T-helper 1 cell treated with Interleukin-12 subunit alpha and Interleukin-12 subunit beta and Interleukin-4 antibody, amounts not matched to agents 30 μg/mL and 1 μg/mL, for 36 hours (primary cell): ENCODE results near the gene PIK3R1.

ENCODE experiments used
- H3K27ac Mint-ChIP-seq: one replicate; pipeline ENCODE4 v1.8.0; 2021; ENCODE audit warnings: mild to moderate bottlenecking, mixed read lengths
- H3K27me3 Mint-ChIP-seq: one replicate; pipeline ENCODE4 v1.8.0; 2021; ENCODE audit warnings: low read depth, mixed read lengths
- H3K36me3 Mint-ChIP-seq: one replicate; pipeline ENCODE4 v1.8.0; 2021; ENCODE audit warnings: low read depth, mixed read lengths
- H3K4me1 Mint-ChIP-seq: one replicate; pipeline ENCODE4 v1.8.0; 2021; ENCODE audit warnings: low read depth, mixed read lengths
- H3K4me3 Mint-ChIP-seq: one replicate; pipeline ENCODE4 v1.8.0; 2021; ENCODE audit warnings: mild to moderate bottlenecking, moderate library complexity, mixed read lengths
- H3K9me3 Mint-ChIP-seq: one replicate; pipeline ENCODE4 v1.8.0; 2021; ENCODE audit warnings: mixed read lengths

Gene PIK3R1

DNA sequence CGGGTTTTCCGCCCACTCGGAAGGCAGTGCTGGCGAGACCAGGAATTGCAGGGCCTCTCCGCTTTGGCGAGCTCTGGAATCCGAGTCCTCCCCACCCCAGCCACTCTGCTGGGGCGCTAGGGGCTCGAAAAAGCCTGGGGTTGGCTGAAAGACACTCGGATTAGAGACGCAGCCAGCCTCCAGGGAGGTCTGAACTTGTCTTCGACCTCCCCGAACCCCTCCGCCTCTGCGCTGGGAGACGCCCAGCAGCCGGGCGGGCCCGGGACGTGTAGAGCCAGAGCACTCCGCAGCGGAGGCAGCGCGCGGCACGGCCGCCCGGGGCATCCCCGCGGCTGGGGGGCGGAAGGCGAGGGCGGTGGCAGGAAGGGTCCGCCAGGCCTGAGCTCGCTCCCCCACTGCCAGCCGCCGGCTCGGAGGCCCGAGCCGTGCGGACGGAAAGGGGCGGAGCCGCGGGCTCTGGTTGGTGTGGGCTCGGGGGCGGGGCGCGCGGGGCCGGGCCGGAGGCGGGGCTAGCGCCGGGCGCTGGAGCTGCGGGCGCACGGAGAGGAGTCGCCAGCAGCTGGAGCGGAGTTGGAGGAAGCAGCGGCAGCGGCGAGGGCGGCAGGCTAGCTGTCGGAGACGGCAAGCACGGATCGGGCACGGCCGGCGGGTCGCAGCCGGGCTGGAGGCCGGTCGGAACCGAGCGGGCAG, at the start of gene PIK3R1:
Gene PIK3R1 (plus strand): TSS at position 549 of the 690 bp plus-strand sequence. CDS start 10,920 bp downstream, outside the sequence.
- Mint-ChIP-seq H3K27me3 (peaks cover 4% of the 10 kb centered on the region), H3K27ac (peak within 1 kb of the TSS; percentile 92), H3K4me3 (peak within 1 kb of the TSS; percentile 94), H3K4me1 (peaks cover 34% of the 10 kb centered on the region), H3K9me3 (peaks cover 18% of the 10 kb centered on the region), H3K36me3 (peaks cover 15% of the 10 kb centered on the region)

DNA sequence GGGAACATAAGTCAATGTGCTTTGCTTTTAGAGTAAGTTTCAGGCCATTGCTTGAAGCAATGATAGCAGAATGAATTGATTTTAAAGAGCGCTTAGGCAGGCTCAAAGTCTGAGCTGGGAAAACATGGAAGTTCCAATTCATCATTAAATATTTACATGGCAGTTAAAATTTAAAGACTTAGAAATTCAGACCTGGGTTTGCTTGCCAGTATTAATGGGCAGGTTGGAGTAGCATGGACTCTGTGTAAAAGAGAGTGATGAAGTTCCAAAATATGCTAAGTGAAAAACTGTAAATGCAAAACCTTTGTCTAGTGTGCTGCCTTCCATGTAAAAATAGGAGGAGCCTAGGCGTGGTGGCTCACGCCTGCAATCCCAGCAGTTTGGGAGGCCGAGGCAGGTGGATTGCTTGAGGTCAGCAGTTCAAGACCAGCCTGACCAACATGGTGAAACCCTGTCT, 48.3 kb upstream of the PIK3R1 start:
- H3K27ac Mint-ChIP-seq: no peak overlapping the region
- no peaks in the 10 kb centered on the region for H3K27me3 Mint-ChIP-seq
- no peaks in the 10 kb centered on the region for H3K36me3 Mint-ChIP-seq
- no peak overlapping the region for H3K4me3 Mint-ChIP-seq
- H3K4me1 Mint-ChIP-seq: no peaks in the 10 kb centered on the region
- H3K9me3 Mint-ChIP-seq: no peaks in the 10 kb centered on the region

- Mint-ChIP-seq H3K4me1 (no peaks in the 10 kb centered on the region), H3K27me3 (no peaks in the 10 kb centered on the region), H3K4me3 (no peak overlapping the region), H3K36me3 (no peaks in the 10 kb centered on the region), H3K9me3 (no peaks in the 10 kb centered on the region), H3K27ac (no peak overlapping the region)
Measured at GRCh38 chr5:68169903-68170302, 45.7 kb upstream of the PIK3R1 start.

GRCh38 chr5:68170826-68171558, 44.6 kb upstream of the PIK3R1 start:
- Mint-ChIP-seq H3K27ac (no peak overlapping the region), H3K27me3 (no peaks in the 10 kb centered on the region), H3K36me3 (no peaks in the 10 kb centered on the region), H3K4me1 (no peaks in the 10 kb centered on the region), H3K9me3 (no peaks in the 10 kb centered on the region), H3K4me3 (no peak overlapping the region)

GRCh38 chr5:68172314-68172713, 43.2 kb upstream of the PIK3R1 start:
- H3K4me3 Mint-ChIP-seq: no peak overlapping the region
- no peak overlapping the region for H3K27ac Mint-ChIP-seq
- no peaks in the 10 kb centered on the region for H3K27me3 Mint-ChIP-seq
- H3K9me3 Mint-ChIP-seq: no peaks in the 10 kb centered on the region
- no peaks in the 10 kb centered on the region for H3K4me1 Mint-ChIP-seq
- no peaks in the 10 kb centered on the region for H3K36me3 Mint-ChIP-seq

GRCh38 chr5:68173007-68173406, 42.5 kb upstream of the PIK3R1 start:
- H3K4me1 Mint-ChIP-seq: no peaks in the 10 kb centered on the region
- no peaks in the 10 kb centered on the region for H3K36me3 Mint-ChIP-seq
- no peaks in the 10 kb centered on the region for H3K9me3 Mint-ChIP-seq
- no peak overlapping the region for H3K4me3 Mint-ChIP-seq
- H3K27me3 Mint-ChIP-seq: no peaks in the 10 kb centered on the region
- no peak overlapping the region for H3K27ac Mint-ChIP-seq

- H3K27me3 Mint-ChIP-seq: no peaks in the 10 kb centered on the region
- H3K4me1 Mint-ChIP-seq: no peaks in the 10 kb centered on the region
- H3K4me3 Mint-ChIP-seq: no peak overlapping the region
- no peaks in the 10 kb centered on the region for H3K9me3 Mint-ChIP-seq
- no peak overlapping the region for H3K27ac Mint-ChIP-seq
- H3K36me3 Mint-ChIP-seq: no peaks in the 10 kb centered on the region
Measured at GRCh38 chr5:68176253-68176652, 39.3 kb upstream of the PIK3R1 start.

GRCh38 chr5:68176802-68177479, 38.6 kb upstream of the PIK3R1 start:
- H3K27ac Mint-ChIP-seq: no peak overlapping the region
- no peaks in the 10 kb centered on the region for H3K27me3 Mint-ChIP-seq
- no peaks in the 10 kb centered on the region for H3K36me3 Mint-ChIP-seq
- H3K9me3 Mint-ChIP-seq: no peaks in the 10 kb centered on the region
- no peaks in the 10 kb centered on the region for H3K4me1 Mint-ChIP-seq
- no peak overlapping the region for H3K4me3 Mint-ChIP-seq

GRCh38 chr5:68177676-68178075, 37.9 kb upstream of the PIK3R1 start:
- no peaks in the 10 kb centered on the region for H3K9me3 Mint-ChIP-seq
- H3K27ac Mint-ChIP-seq: no peak overlapping the region
- H3K4me1 Mint-ChIP-seq: no peaks in the 10 kb centered on the region
- H3K36me3 Mint-ChIP-seq: no peaks in the 10 kb centered on the region
- no peaks in the 10 kb centered on the region for H3K27me3 Mint-ChIP-seq
- no peak overlapping the region for H3K4me3 Mint-ChIP-seq

DNA sequence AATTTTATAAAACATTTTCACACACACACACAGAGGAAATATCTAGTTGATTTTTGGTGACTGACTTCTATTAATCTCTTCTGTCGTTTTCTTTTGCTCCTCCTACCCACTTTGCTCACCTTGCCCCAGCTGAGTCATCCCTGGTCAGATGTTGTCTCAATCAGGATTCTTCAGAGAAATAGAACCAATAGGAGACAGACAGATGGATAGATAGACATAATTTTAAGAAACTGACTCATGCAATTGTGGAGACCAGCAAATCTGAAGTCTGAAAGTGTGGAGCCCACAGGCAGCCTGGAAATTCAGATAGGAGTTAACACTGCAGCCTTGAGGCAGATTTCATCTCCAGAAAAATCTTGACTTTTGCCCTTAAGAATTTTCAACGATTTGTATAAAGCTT, 37.0 kb upstream of the PIK3R1 start:
- H3K27ac Mint-ChIP-seq: no peak overlapping the region
- no peak overlapping the region for H3K4me3 Mint-ChIP-seq
- no peaks in the 10 kb centered on the region for H3K27me3 Mint-ChIP-seq
- H3K9me3 Mint-ChIP-seq: no peaks in the 10 kb centered on the region
- H3K4me1 Mint-ChIP-seq: no peaks in the 10 kb centered on the region
- no peaks in the 10 kb centered on the region for H3K36me3 Mint-ChIP-seq

- no peaks in the 10 kb centered on the region for H3K27me3 Mint-ChIP-seq
- H3K27ac Mint-ChIP-seq: no peak overlapping the region
- no peaks in the 10 kb centered on the region for H3K36me3 Mint-ChIP-seq
- H3K4me1 Mint-ChIP-seq: no peaks in the 10 kb centered on the region
- no peak overlapping the region for H3K4me3 Mint-ChIP-seq
- H3K9me3 Mint-ChIP-seq: no peaks in the 10 kb centered on the region
Measured at GRCh38 chr5:68180121-68181038, 35.2 kb upstream of the PIK3R1 start.

DNA sequence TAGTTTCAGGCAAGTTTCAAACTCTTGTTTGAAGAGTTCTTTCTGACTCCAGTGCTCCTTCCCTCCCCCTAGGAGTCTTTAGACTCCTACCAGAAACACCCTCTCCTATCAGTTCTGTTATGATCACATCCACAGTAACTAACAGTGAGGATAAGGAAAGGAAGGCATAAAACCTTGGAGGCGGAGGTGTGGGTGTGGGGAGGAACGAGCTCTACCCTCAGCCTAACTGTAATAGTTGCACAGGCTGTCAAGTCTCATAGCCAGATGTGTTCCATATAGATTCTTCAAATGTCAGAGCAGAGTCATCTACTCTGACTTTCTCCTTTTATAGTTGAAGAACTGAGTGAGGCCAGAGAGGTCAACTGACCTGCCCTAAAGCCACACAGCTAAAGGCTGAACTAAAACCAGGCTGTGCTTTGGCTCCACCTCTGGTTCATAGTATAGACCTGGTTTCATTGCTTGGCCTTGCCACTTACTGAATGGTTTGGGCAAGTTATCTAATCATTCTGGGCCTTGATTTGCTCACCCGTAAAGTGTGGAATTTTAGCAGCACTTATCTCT, 34.4 kb upstream of the PIK3R1 start:
- no peak overlapping the region for H3K4me3 Mint-ChIP-seq
- H3K9me3 Mint-ChIP-seq: no peaks in the 10 kb centered on the region
- H3K27ac Mint-ChIP-seq: no peak overlapping the region
- no peaks in the 10 kb centered on the region for H3K4me1 Mint-ChIP-seq
- H3K36me3 Mint-ChIP-seq: no peaks in the 10 kb centered on the region
- H3K27me3 Mint-ChIP-seq: no peaks in the 10 kb centered on the region

DNA sequence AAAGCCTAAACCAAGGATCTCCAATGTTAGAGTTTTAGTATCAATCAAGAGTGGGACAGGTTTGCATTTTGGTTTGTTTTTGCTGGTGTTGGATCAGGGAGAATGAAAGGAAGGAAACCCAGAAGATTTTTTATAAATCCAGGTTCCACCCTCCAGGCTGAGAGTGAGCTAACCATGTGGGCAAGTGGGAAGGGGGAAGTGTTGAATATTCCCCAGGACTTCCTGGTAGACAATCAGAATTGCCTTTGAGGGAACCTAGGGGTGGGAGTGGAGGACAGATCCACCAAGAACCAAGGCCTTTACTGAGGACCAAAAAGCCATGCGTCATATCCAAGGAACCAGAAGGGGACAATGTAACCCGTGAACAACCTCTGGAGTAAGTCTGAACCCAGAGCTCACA, 33.5 kb upstream of the PIK3R1 start:
- Mint-ChIP-seq H3K27ac (no peak overlapping the region), H3K4me1 (no peaks in the 10 kb centered on the region), H3K27me3 (no peaks in the 10 kb centered on the region), H3K4me3 (no peak overlapping the region), H3K36me3 (no peaks in the 10 kb centered on the region), H3K9me3 (no peaks in the 10 kb centered on the region)

DNA sequence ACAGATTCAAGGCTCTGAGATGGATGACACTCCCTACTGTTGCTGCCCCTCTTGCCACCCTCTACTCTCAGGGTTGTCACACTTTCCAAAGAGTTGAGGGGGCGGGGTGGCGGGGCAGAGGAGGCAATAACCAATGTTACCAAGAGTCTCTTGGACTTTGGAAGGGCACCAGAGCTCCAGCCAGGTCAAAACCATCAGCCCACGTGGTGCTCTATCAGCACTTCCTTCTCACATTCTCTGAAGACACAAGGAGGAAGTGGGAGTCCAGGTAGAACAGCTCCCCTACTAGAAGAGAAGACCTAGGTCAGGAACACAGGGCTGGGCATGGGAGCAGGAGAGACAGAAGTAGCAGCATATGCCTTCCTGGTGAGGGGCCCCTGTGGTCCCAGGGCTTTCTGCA, 33.0 kb upstream of the PIK3R1 start:
- Mint-ChIP-seq H3K4me3 (no peak overlapping the region), H3K27me3 (no peaks in the 10 kb centered on the region), H3K36me3 (no peaks in the 10 kb centered on the region), H3K4me1 (no peaks in the 10 kb centered on the region), H3K27ac (no peak overlapping the region), H3K9me3 (no peaks in the 10 kb centered on the region)
